Renal pelvis (tissue), 4 donors: ENCODE results near the gene ARHGEF6. TPM values are rescaled to one million over a fixed set of nuclear protein-coding genes. Genes with fewer than 3 reads are reported as not detected.
A peak's percentile ranks its signal among the peaks of the same experiment; 100 is the strongest.
"Not testable (repeated sequence)": the region's sequence is repeated elsewhere in the genome, so short reads cannot be mapped to it uniquely, and the experiment has no call there.

ENCODE experiments used
- DNase-seq: peaks from one replicate; pipeline ENCODE4 v3.0.0-alpha.2; 2013
- polyA plus RNA-seq, 3 donors: library from polyadenylated mRNA; unstranded; fragments of 120-200 nt; gene quantifications; one replicate each; pipeline ENCODE4 v1.2.1, GENCODE V29; 2013; ENCODE audit not compliant: insufficient read length in 3 of 3

ARHGEF6 gene
- polyA plus RNA-seq, 3 donors: 10.5 to 12.2 (median 11.3) TPM

GRCh38 chrX:136789856-136790255 lies 9.1 kb upstream of the ARHGEF6 start:
- DNase-seq: no peak

GRCh38 chrX:136784231-136784630 lies 3.5 kb upstream of the ARHGEF6 start:
- DNase-seq: no peak

GRCh38 chrX:136783159-136783558 lies 2.4 kb upstream of the ARHGEF6 start:
- no peak for DNase-seq

- no peak for DNase-seq
Measured at GRCh38 chrX:136781180-136781797, 557 bp upstream of the ARHGEF6 start.

- no peak for DNase-seq
Measured at GRCh38 chrX:136780241-136780640, 491 bp downstream of the ARHGEF6 start.

- DNase-seq: no peak
Measured at GRCh38 chrX:136779346-136779781, 1.4 kb downstream of the ARHGEF6 start.

- no peak for DNase-seq
Measured at GRCh38 chrX:136778916-136779315, 1.8 kb downstream of the ARHGEF6 start.

GRCh38 chrX:136778020-136778419 lies 2.7 kb downstream of the ARHGEF6 start:
- DNase-seq: no peak

GRCh38 chrX:136773648-136774047 lies 7.1 kb downstream of the ARHGEF6 start:
- DNase-seq: no peak

GRCh38 chrX:136771869-136772268 lies 8.9 kb downstream of the ARHGEF6 start:
- not testable (repeated sequence) for DNase-seq

- DNase-seq: no peak
Measured at GRCh38 chrX:136768469-136769084, 12.2 kb downstream of the ARHGEF6 start.

GRCh38 chrX:136767104-136767941 lies 13.4 kb downstream of the ARHGEF6 start:
- peak; percentile 35 for DNase-seq

GRCh38 chrX:136766785-136767103 lies 14.0 kb downstream of the ARHGEF6 start:
- no peak for DNase-seq

GRCh38 chrX:136765821-136766356 lies 14.8 kb downstream of the ARHGEF6 start:
- no peak for DNase-seq

GRCh38 chrX:136764206-136764605 lies 16.5 kb downstream of the ARHGEF6 start:
- no peak for DNase-seq

GRCh38 chrX:136762820-136763452 lies 17.8 kb downstream of the ARHGEF6 start:
- DNase-seq: no peak

GRCh38 chrX:136761421-136761820 lies 19.3 kb downstream of the ARHGEF6 start:
- DNase-seq: no peak

- DNase-seq: no peak
Measured at GRCh38 chrX:136759968-136760367, 20.8 kb downstream of the ARHGEF6 start.

- no peak for DNase-seq
Measured at GRCh38 chrX:136755411-136755810, 25.3 kb downstream of the ARHGEF6 start.

GRCh38 chrX:136754651-136755050 lies 26.1 kb downstream of the ARHGEF6 start:
- DNase-seq: no peak

- no peak for DNase-seq
Measured at GRCh38 chrX:136752796-136753195, 27.9 kb downstream of the ARHGEF6 start.

GRCh38 chrX:136752346-136752745 lies 28.4 kb downstream of the ARHGEF6 start:
- DNase-seq: no peak
